Hematopoietic multipotent progenitor cell (in vitro differentiated cells): ENCODE results near the gene FILIP1L. TPM values are rescaled to one million over a fixed set of nuclear protein-coding genes. Genes with fewer than 3 reads are reported as not detected.

Source experiments
- DNase-seq, 3 donors: peaks; one replicate each; pipeline ENCODE4 v3.0.0-alpha.2; 2011 to 2015; ENCODE audit warnings: low read depth in 2 of 3, low spot score in 2 of 3
- total RNA-seq: library from RNA; depleted of rRNA; stranded (reverse); fragments of >200 nt; gene quantifications from one replicate; pipeline ENCODE4 v1.2.3, GENCODE V29; 2012

Gene FILIP1L
- total RNA-seq: 0.81 TPM

GRCh38 chr3:100114413-100115030, at the start of gene FILIP1L:
Gene FILIP1L, minus strand, starts transcription at chr3:100114501.
- DNase-seq: no peak

GRCh38 chr3:100163787-100164186, 49.5 kb upstream of the FILIP1L start:
- DNase-seq: no peak

- no peak for DNase-seq
Measured at GRCh38 chr3:100160521-100160920, 46.2 kb upstream of the FILIP1L start.

GRCh38 chr3:100159331-100160153, 45.2 kb upstream of the FILIP1L start:
- DNase-seq: no peak

- no peak for DNase-seq
Measured at GRCh38 chr3:100158918-100159330, 44.6 kb upstream of the FILIP1L start.

DNA sequence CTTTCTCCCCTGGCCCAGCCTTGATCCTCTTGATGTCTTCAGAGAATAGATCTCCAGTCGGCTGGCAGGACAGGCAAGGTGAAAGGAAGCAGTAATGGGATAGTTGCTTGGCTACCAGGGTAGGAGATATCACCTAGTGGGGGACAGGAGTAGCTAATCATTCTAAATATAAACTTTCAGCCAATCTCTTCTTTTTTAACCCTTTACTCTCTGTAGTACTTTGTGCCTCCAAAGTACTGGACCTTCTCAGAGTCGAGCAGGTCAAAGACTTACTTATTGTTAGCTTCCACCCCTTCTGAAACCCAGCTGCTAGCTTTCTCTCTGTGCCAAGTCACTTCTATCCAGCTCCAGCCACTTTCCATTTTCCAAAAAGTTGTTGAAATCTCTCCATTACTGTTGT, 43.4 kb upstream of the FILIP1L start:
- no peak for DNase-seq

- DNase-seq: no peak
Measured at GRCh38 chr3:100155590-100155989, 41.3 kb upstream of the FILIP1L start.

- DNase-seq: no peak
Measured at GRCh38 chr3:100155128-100155527, 40.8 kb upstream of the FILIP1L start.

- DNase-seq: no peak
Measured at GRCh38 chr3:100154171-100154570, 39.9 kb upstream of the FILIP1L start.

GRCh38 chr3:100151024-100151707, 36.9 kb upstream of the FILIP1L start:
- DNase-seq: no peak

- DNase-seq: no peak
Measured at GRCh38 chr3:100150473-100150872, 36.2 kb upstream of the FILIP1L start.

GRCh38 chr3:100149713-100150415, 35.6 kb upstream of the FILIP1L start:
- no peak for DNase-seq

GRCh38 chr3:100149130-100149529, 34.8 kb upstream of the FILIP1L start:
- no peak for DNase-seq

DNA sequence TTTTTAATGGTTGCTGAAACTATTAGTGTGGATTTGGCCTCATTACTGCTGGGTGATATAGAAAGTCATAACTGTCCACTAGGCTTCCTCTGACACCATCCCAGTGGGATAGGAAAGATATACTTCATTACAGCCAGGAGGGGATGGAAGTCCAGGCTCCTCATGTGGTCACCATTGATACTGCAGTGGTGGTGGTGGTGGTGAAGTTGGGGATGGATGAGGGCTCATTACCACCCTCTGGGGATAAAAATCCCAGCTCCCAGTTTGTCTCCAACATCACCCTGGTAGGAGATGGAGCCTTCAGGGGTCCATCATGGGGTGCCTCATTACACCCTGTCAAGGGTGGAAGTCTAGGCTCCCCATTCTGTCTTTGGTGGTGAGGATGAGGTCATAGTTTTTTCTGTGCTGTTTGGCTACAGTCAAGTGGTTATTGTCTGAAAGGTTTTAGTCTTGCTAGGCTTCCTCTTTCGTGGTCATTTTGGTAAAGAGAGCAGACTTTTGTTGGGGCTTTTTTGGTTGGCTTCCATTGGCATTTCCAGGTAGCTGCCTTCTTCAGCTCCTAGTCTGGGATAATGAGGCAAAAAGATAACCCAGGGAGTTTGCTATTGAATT, 30.1 kb upstream of the FILIP1L start:
- DNase-seq: peak in 1 of 3 donors; percentile 23

- no peak for DNase-seq
Measured at GRCh38 chr3:100141586-100141985, 27.3 kb upstream of the FILIP1L start.

- no peak for DNase-seq
Measured at GRCh38 chr3:100140976-100141375, 26.7 kb upstream of the FILIP1L start.

DNA sequence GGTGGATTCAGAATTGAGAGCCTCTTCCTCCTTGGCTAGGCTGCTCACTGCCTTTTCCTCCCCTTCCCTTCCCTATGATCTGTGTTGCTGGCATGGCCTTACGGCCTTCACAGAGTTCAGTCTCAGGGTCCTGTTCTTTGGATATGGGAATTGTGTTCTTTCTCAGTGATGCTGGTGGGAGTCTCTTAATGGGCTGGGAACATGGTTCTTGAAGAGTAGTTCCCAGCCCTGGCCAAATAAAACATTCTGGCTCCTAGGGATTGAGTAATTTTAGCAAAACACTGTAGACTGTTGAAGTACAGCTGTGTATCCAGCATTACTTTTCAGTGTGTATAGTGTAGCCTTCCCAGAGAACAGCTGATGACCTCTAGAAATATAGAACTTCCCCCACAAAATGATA, 22.6 kb upstream of the FILIP1L start:
- DNase-seq: no peak

- peak in 1 of 3 donors; percentile 58 for DNase-seq
Measured at GRCh38 chr3:100131241-100131640, 16.9 kb upstream of the FILIP1L start.

DNA sequence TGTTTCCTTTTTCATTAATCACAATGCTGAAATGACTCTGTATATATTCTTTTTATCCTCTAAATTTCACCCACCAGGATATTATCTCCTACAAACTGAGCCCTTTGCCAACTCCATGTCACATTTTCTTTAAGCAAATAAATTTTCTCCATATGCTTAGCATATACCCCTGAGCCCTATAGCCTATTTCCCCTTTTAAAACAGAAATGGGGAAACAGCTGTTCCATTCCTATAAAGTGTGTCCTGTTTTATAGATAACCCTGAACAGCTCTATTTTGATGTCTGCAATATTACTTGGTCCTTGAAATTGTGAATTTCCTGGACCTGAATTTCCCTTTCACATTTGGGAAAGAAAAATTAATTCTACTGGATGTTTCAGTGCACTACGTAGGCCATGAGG, 15.6 kb upstream of the FILIP1L start:
- peak in 1 of 3 donors; percentile 60 for DNase-seq

GRCh38 chr3:100128565-100128964, 14.3 kb upstream of the FILIP1L start:
- DNase-seq: no peak

DNA sequence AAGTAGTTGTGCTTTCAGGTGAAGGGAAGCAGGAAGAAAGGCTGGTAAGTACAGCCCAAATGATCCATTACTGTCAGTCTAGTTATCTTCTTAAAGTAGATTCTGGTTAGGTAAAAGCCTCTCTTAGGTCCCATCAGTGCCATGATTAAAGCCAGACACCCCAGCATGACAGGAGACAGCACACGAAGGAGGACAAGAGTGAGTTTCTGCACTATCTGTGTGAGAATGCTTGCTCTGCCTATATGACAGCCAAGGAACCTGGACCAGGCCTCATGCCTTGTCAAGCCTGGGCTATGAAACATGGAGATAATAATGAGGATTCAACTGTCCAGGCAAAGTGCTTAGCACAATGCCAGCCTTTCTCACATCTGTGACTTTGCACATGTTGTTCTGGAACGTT, 13.5 kb upstream of the FILIP1L start:
- DNase-seq: no peak
